Measurements from ENCODE around the gene TTYH1. TPM values are rescaled to one million over a fixed set of nuclear protein-coding genes. Genes with fewer than 3 reads are reported as not detected.

TTYH1 gene
- polyA plus RNA-seq, 1 of the 3 experiments (the other 2 are of a cell fraction), result 0.05 TPM

- DNase-seq, result no peak
- Histone ChIP-seq H3K9me3 (no peaks in the 10 kb centered on the region), H3K27ac (ENCODE audit: low read depth in 2 of 2, low read length in 1 of 2) (no peak overlapping the region), H3K4me2 (no peak overlapping the region), H3K4me1 (ENCODE audit: control insufficient read depth in 1 of 2, insufficient read depth in 2 of 2, low read depth in 1 of 2, low read length in 1 of 2) (peaks cover 0 to 6% of the 10 kb centered on the region in 2 experiments; a peak in 1 of 4 replicates), H3K79me2 (ENCODE audit: insufficient read depth) (peaks cover 24% of the 10 kb centered on the region; the same call in 1 of the 2 replicates), H3F3A (replicated peaks; ENCODE audit: insufficient read depth) (peaks cover 11% of the 10 kb centered on the region), H3K4me3 (ENCODE audit: low read depth in 2 of 2, low read length in 1 of 2) (no peak overlapping the region), H3K27me3 (ENCODE audit: insufficient read depth) (no peaks in the 10 kb centered on the region), H2AFZ (ENCODE audit: low read depth) (no peak overlapping the region), H3K9me2 (no peaks in the 10 kb centered on the region), H3K36me3 (replicated peaks in 1 of 2; ENCODE audit: control insufficient read depth in 1 of 2, insufficient read depth in 2 of 2, low read length in 1 of 2) (peaks cover 22 to 82% of the 10 kb centered on the region in 2 experiments), H4K20me1 (ENCODE audit: insufficient read depth) (peaks cover 58% of the 10 kb centered on the region), H3K9ac (no peak overlapping the region)
- TF ChIP-seq, protein P1, sequence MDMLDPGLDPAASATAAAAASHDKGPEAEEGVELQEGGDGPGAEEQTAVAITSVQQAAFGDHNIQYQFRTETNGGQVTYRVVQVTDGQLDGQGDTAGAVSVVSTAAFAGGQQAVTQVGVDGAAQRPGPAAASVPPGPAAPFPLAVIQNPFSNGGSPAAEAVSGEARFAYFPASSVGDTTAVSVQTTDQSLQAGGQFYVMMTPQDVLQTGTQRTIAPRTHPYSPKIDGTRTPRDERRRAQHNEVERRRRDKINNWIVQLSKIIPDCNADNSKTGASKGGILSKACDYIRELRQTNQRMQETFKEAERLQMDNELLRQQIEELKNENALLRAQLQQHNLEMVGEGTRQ (IDR thresholded peaks at IDR 0.05; ENCODE audit: borderline replicate concordance, low read depth, low read length), result no peak
- TF ChIP-seq POLR2AphosphoS5 (IDR thresholded peaks at IDR 0.05; ENCODE audit: low read depth, low read length) (no peak), NFIC (IDR thresholded peaks at IDR 0.05; ENCODE audit: borderline replicate concordance) (no peak)
- ChIA-PET POLR2A (no interaction called here), CTCF (interaction anchor here (0.6 kb wide), 1 partner anchor 66 kb away, joined by 3 read pairs; no protein-coding TSS in a partner anchor)
- WGBS (ENCODE audit: low lambda C conversion rate), result 95% methylated on average over 39 of the region's 42 CpGs
These were observed 42.7 kb downstream of the TTYH1 start for GRCh38 chr19:54457773-54458647.

DNA sequence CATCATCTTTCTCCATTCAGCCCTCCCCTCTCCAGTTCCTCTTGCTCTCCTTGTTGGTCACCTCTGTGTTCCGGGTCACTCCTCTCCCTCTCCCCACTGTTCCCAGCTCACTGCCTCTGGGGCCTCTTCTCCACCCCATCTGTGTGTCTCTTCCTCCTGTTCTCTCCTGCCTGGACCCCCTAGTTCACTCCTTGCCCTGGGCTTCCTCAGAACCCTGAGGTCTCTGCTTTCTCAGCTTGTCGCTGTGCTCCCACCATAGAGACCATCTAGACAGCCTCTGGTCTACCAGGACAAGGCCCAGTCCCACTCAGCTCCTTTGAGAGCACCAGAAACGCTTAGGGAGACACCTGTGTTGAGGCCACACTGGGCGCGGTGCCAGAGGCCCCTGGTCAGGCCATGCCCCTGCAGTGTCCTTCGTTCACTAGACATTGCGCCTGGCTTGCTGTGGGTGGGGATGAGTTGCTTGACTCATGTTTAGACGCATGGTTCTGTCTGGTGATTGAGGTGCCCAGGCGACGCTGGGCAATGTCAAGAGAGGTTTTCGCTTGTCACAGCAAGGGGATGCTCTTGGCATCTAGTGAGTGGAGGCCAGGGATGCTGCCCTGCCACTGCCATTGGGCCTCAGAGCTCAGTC, 43.5 kb downstream of the TTYH1 start:
- ChIA-PET CTCF (no interaction called here), POLR2A (no interaction called here)
- no peak overlapping the region for H2AFZ ChIP-seq (ENCODE audit: low read depth)
- TF ChIP-seq FOXJ3 (CRISPR knock-in tag; IDR thresholded peaks at IDR 0.05), result no peak
- no peak for TF ChIP-seq MAX (IDR thresholded peaks at IDR 0.05; ENCODE audit: low read depth)
- TF ChIP-seq, protein P2, sequence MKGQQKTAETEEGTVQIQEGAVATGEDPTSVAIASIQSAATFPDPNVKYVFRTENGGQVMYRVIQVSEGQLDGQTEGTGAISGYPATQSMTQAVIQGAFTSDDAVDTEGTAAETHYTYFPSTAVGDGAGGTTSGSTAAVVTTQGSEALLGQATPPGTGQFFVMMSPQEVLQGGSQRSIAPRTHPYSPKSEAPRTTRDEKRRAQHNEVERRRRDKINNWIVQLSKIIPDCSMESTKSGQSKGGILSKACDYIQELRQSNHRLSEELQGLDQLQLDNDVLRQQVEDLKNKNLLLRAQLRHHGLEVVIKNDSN (IDR thresholded peaks at IDR 0.05; ENCODE audit: borderline replicate concordance, low read depth), result no peak
- no peak for TF ChIP-seq CHD2 (IDR thresholded peaks at IDR 0.05; ENCODE audit: low read length, partially characterized antibody)
- TF ChIP-seq RCOR1 (IDR thresholded peaks at IDR 0.05; ENCODE audit: low read length), result no peak
- TF ChIP-seq POLR2AphosphoS5 (IDR thresholded peaks at IDR 0.05; ENCODE audit: low read depth, low read length), result no peak
- TF ChIP-seq SMC3 (IDR thresholded peaks at IDR 0.05; ENCODE audit: low read depth, low read length), result no peak
- TF ChIP-seq EZH2phosphoT487 (IDR thresholded peaks at IDR 0.05; ENCODE audit: borderline replicate concordance, low read depth), result no peak
- no peak for TF ChIP-seq YY1 (IDR thresholded peaks at IDR 0.05; ENCODE audit: low read depth)
- TF ChIP-seq ELF1 (IDR thresholded peaks at IDR 0.05), result no peak
- no peak for TF ChIP-seq CTCF (IDR thresholded peaks at IDR 0.05)
- TF ChIP-seq RFX5 (IDR thresholded peaks at IDR 0.05; ENCODE audit: low read length), result no peak
- 92% methylated on average over 10 of the region's 11 CpGs for WGBS (ENCODE audit: low lambda C conversion rate)
- peaks cover 16% of the 10 kb centered on the region; the same call in 1 of the 2 replicates for H3K79me2 ChIP-seq (ENCODE audit: insufficient read depth)
- H4K20me1 ChIP-seq (ENCODE audit: insufficient read depth), result peaks cover 51% of the 10 kb centered on the region
- no peaks in the 10 kb centered on the region for H3K9me2 ChIP-seq
- H3K4me3 ChIP-seq (ENCODE audit: low read depth in 2 of 2, low read length in 1 of 2), result no peak overlapping the region
- peaks cover 0 to 11% of the 10 kb centered on the region in 2 experiments; a peak in 1 of 4 replicates for H3K4me1 ChIP-seq (ENCODE audit: control insufficient read depth in 1 of 2, insufficient read depth in 2 of 2, low read depth in 1 of 2, low read length in 1 of 2)
- H3K4me2 ChIP-seq, result no peak overlapping the region
- no peak for DNase-seq
- no peaks in the 10 kb centered on the region for H3K9me3 ChIP-seq
- no peak overlapping the region for H3K9ac ChIP-seq
- H3K27ac ChIP-seq (ENCODE audit: low read depth in 2 of 2, low read length in 1 of 2), result no peak overlapping the region
- H3K27me3 ChIP-seq (ENCODE audit: insufficient read depth), result no peaks in the 10 kb centered on the region
- H3K36me3 ChIP-seq (replicated peaks in 1 of 2; ENCODE audit: control insufficient read depth in 1 of 2, insufficient read depth in 2 of 2, low read length in 1 of 2), result peaks cover 16 to 74% of the 10 kb centered on the region in 2 experiments
- H3F3A ChIP-seq (replicated peaks; ENCODE audit: insufficient read depth), result peaks cover 11% of the 10 kb centered on the region

All from SK-N-SH (cell line).